ENCODE measurements around the gene CDK19.
"Not testable (repeated sequence)": the region's sequence is repeated elsewhere in the genome, so short reads cannot be mapped to it uniquely, and the experiment has no call there.

The CDK19 gene

DNA sequence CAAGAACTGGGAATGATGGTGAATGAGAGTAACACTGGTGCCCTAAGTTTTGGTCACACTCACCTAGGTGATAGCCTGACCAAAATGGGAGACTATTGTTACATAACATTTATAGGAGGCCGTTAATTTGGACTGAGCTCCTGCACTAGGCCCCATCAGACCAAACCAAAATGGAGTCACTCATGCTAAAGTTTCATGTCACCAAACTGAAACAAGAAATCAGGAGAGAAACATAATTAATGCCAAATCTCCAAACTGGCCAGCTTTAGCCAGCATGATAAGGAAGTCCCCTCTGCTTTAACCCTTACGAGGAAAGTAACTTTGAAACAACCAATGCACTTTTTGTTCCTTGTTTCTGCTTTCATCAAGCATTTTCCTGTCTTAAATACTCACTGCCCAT is 227.9 kb downstream of the CDK19 start:
- 100% methylated on average over 1 to 2 of the region's 2 CpGs for WGBS, 2 experiments (ENCODE audit: insufficient coverage in 2 of 2)
- no peaks in the 10 kb centered on the region for H3K9me3 ChIP-seq (ENCODE audit: control insufficient read depth, low read length)
- H3K36me3 ChIP-seq (ENCODE audit: control insufficient read depth, insufficient read depth, low read length) = no peaks in the 10 kb centered on the region
- no peak overlapping the region for H3K4me3 ChIP-seq (ENCODE audit: extremely low read depth, insufficient read depth, low read length, poor library complexity, severe bottlenecking)
- H3K27ac ChIP-seq (ENCODE audit: low read depth, low read length, severe bottlenecking) = no peak overlapping the region
- H3K4me1 ChIP-seq (ENCODE audit: control insufficient read depth, insufficient read depth, low read length, poor library complexity, severe bottlenecking) = no peaks in the 10 kb centered on the region

DNA sequence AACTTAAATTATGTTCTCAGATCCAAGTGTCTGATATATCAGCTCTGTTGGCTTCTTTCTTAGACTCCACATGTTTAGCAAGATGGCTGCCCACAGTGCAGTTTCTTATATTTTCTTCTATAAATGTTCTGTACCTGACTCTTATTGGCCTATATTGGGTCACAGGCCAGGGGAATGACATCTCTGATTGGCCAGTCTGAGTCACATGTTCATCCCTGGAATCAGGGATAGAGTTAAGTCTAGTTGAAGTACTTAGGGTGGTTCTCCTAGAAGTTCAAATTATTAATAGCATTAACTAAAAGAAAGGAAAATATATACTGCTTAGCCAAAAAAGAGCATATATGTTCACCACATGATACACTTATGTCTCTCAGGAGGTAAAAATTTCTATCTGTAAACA is 233.6 kb downstream of the CDK19 start:
- Histone ChIP-seq H3K36me3 (ENCODE audit: control insufficient read depth, insufficient read depth, low read length) (no peaks in the 10 kb centered on the region), H3K27ac (ENCODE audit: low read depth, low read length, severe bottlenecking) (no peak overlapping the region), H3K9me3 (ENCODE audit: control insufficient read depth, low read length) (no peaks in the 10 kb centered on the region)

DNA sequence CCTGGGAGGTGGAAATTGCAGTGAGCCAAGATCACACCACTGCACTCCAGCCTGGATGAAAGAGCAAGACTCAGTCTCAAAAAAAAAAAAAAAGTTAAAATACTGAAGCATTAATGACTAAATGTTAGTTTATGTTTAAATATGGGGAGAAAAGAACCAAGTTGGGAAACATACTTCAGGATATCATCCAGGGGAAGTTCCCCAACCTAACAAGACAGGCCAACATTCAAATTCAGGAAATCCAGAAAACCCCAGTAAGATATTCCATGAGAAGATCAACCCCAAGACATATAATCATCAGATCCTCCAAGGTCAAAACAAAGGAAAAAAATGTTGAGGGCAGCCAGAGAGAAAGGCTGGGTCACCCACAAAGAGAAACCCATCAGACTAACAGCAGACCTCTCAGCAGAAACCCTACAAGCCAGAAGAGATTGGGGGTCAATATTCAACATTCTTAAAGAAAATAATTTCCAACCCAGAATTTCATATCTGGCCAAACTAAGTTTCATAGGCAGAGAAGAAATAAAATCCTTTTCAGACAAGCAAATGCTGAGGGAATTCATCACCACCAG is 237.6 kb downstream of the CDK19 start:
- H3K36me3 ChIP-seq (ENCODE audit: control insufficient read depth, insufficient read depth, low read length); H3K27ac ChIP-seq (ENCODE audit: low read depth, low read length, severe bottlenecking); H3K4me3 ChIP-seq (ENCODE audit: extremely low read depth, insufficient read depth, low read length, poor library complexity, severe bottlenecking); H3K4me1 ChIP-seq (ENCODE audit: control insufficient read depth, insufficient read depth, low read length, poor library complexity, severe bottlenecking); H3K9me3 ChIP-seq (ENCODE audit: control insufficient read depth, low read length): not testable (repeated sequence)

More for the DNA sequence above, 233.6 kb downstream of the CDK19 start:
- H3K4me1 ChIP-seq (ENCODE audit: control insufficient read depth, insufficient read depth, low read length, poor library complexity, severe bottlenecking) = no peaks in the 10 kb centered on the region
- H3K4me3 ChIP-seq (ENCODE audit: extremely low read depth, insufficient read depth, low read length, poor library complexity, severe bottlenecking) = no peak overlapping the region

DNA sequence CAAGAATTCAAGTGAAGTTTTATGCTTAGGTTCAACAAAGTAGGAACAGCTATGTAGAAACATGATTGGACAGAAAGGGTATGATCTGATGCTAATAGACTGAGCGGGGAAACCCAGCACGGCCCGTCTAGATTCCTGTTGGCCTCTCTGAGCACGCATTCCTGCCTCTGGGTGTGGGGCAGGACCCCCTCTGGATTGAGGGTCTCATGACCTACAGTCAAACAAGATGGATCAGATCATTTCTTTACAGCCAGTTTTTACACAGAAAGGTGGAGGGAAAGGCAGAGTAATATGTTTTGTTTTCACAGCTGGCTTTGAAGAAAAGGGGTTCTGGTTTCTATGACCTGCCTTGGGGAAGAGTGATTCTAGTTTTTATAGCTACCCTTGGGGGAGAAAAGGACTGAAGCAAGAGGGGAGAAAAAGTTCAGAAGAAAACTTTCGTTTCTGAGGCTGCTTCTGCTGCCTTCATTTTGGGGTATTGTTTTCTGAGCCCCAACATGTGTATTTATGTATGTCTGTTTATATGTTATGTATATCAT is 239.3 kb downstream of the CDK19 start:
- Histone ChIP-seq H3K27ac (ENCODE audit: low read depth, low read length, severe bottlenecking) (no peak overlapping the region), H3K36me3 (ENCODE audit: control insufficient read depth, insufficient read depth, low read length) (no peaks in the 10 kb centered on the region), H3K4me3 (ENCODE audit: extremely low read depth, insufficient read depth, low read length, poor library complexity, severe bottlenecking) (no peak overlapping the region), H3K4me1 (ENCODE audit: control insufficient read depth, insufficient read depth, low read length, poor library complexity, severe bottlenecking) (no peaks in the 10 kb centered on the region), H3K9me3 (ENCODE audit: control insufficient read depth, low read length) (no peaks in the 10 kb centered on the region)
- WGBS, 2 experiments (ENCODE audit: insufficient coverage in 2 of 2) = 75 to 93% methylated on average over 4 of the region's 5 CpGs

DNA sequence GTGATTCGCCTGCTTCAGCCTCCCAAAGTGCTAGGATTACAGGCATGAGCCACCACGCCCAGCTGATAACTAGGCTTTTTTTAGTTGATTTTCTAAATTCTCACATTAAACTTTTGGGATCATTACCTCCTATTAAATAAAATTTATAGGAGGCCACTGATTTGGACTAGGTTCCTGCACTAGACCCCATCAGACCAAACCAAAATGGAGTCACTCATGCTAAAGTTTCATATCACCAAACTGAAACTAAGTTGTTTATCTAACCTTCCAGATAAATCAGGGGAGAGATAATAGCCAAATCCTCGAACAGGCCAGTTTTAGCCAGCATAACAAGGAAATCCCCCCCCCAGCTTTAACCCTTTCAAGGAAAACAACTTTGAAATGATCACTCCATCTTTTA is 240.5 kb downstream of the CDK19 start:
- WGBS, 2 experiments (ENCODE audit: insufficient coverage in 2 of 2) = 20 to 38% methylated on average over 1 of the region's 3 CpGs
- H3K9me3 ChIP-seq (ENCODE audit: control insufficient read depth, low read length) = no peaks in the 10 kb centered on the region
- no peaks in the 10 kb centered on the region for H3K36me3 ChIP-seq (ENCODE audit: control insufficient read depth, insufficient read depth, low read length)
- no peak overlapping the region for H3K4me3 ChIP-seq (ENCODE audit: extremely low read depth, insufficient read depth, low read length, poor library complexity, severe bottlenecking)
- H3K27ac ChIP-seq (ENCODE audit: low read depth, low read length, severe bottlenecking) = no peak overlapping the region
- H3K4me1 ChIP-seq (ENCODE audit: control insufficient read depth, insufficient read depth, low read length, poor library complexity, severe bottlenecking) = no peaks in the 10 kb centered on the region

DNA sequence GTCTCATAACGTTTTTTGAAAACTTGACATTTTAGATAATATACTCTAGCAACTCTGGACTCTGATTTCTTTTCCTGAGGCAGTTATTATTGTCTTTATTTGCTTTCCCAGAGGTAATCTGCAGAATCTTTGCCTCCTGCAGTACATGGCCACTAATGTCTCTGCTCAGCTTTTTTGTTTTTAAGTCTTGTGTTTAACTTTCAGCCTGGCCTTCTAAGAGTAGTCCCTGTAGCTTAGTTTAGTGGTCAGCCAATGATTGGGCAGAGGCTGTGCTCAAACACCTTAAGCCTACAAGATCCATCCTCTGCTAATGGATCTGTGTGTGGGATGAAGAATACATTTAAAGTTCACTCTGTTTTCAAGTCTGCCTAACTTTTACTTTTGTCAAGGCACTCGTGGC is 241.7 kb downstream of the CDK19 start:
- no CpG with 5 or more reads among the region's 2 CpGs for WGBS, 2 experiments (ENCODE audit: insufficient coverage in 2 of 2)
- H3K4me1 ChIP-seq (ENCODE audit: control insufficient read depth, insufficient read depth, low read length, poor library complexity, severe bottlenecking) = no peaks in the 10 kb centered on the region
- no peaks in the 10 kb centered on the region for H3K36me3 ChIP-seq (ENCODE audit: control insufficient read depth, insufficient read depth, low read length)
- H3K4me3 ChIP-seq (ENCODE audit: extremely low read depth, insufficient read depth, low read length, poor library complexity, severe bottlenecking) = no peak overlapping the region
- H3K9me3 ChIP-seq (ENCODE audit: control insufficient read depth, low read length) = no peaks in the 10 kb centered on the region
- no peak overlapping the region for H3K27ac ChIP-seq (ENCODE audit: low read depth, low read length, severe bottlenecking)

DNA sequence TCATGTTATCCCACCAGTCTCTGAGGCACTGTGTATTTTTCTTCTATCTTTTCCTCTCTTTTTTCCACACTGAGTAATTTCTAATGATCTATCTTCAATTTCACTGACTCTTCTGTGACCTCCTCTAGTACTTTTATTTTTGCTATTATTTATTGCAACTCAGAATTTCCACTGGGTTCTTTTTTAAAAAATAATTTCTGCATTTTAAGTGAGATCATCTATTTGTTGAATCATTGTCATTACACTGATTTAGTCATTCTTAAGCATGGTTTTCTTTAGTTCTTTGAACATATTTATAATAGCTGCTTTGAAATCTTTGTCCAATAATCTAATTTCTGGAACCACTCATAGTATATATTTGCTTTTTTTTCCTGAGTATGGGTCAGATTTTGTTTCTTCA is 242.1 kb downstream of the CDK19 start:
- Histone ChIP-seq H3K4me3 (ENCODE audit: extremely low read depth, insufficient read depth, low read length, poor library complexity, severe bottlenecking) (no peak overlapping the region), H3K9me3 (ENCODE audit: control insufficient read depth, low read length) (no peaks in the 10 kb centered on the region), H3K36me3 (ENCODE audit: control insufficient read depth, insufficient read depth, low read length) (no peaks in the 10 kb centered on the region), H3K4me1 (ENCODE audit: control insufficient read depth, insufficient read depth, low read length, poor library complexity, severe bottlenecking) (no peaks in the 10 kb centered on the region), H3K27ac (ENCODE audit: low read depth, low read length, severe bottlenecking) (no peak overlapping the region)

DNA sequence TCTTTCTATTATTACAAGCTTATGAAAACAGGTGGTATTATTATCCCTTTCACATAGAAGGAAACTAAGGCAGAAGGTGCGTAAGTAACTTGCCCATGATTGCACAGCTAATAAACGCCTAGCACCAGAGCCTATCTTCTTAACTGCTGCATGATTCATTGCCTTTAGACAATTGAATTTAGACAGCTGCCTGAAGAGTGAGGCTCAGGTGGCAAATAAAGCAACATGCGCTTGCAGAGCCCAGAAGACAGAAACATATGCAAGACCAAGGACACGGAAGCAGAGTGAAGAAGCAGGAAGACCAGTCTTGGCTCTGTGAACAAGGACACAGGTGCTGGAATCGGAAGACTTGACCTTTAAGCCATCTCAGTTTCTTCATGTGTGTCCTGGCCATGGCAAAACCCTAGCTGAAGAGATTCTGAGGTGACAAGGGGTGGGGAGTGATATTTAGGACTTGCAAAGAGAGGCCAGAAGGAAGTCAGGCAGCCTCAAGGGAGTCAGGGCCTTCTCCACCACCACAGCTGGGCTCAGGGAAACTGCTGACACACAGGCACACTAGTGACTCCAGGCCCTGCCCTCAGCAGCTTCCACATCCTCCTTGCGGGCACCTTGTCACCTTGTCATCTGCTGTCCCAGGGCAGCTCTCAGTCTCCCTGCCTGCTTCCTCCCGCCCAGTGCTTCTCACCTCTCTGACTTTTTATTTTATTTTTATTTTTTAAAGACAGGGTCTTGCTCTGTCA is 247.1 kb downstream of the CDK19 start:
- H3K9me3 ChIP-seq (ENCODE audit: control insufficient read depth, low read length) = no peaks in the 10 kb centered on the region
- H3K4me3 ChIP-seq (ENCODE audit: extremely low read depth, insufficient read depth, low read length, poor library complexity, severe bottlenecking) = no peak overlapping the region
- 92 to 93% methylated on average over 5 to 6 of the region's 7 CpGs for WGBS, 2 experiments (ENCODE audit: insufficient coverage in 2 of 2)
- H3K4me1 ChIP-seq (ENCODE audit: control insufficient read depth, insufficient read depth, low read length, poor library complexity, severe bottlenecking) = no peaks in the 10 kb centered on the region
- H3K36me3 ChIP-seq (ENCODE audit: control insufficient read depth, insufficient read depth, low read length) = no peaks in the 10 kb centered on the region
- no peak overlapping the region for H3K27ac ChIP-seq (ENCODE audit: low read depth, low read length, severe bottlenecking)

DNA sequence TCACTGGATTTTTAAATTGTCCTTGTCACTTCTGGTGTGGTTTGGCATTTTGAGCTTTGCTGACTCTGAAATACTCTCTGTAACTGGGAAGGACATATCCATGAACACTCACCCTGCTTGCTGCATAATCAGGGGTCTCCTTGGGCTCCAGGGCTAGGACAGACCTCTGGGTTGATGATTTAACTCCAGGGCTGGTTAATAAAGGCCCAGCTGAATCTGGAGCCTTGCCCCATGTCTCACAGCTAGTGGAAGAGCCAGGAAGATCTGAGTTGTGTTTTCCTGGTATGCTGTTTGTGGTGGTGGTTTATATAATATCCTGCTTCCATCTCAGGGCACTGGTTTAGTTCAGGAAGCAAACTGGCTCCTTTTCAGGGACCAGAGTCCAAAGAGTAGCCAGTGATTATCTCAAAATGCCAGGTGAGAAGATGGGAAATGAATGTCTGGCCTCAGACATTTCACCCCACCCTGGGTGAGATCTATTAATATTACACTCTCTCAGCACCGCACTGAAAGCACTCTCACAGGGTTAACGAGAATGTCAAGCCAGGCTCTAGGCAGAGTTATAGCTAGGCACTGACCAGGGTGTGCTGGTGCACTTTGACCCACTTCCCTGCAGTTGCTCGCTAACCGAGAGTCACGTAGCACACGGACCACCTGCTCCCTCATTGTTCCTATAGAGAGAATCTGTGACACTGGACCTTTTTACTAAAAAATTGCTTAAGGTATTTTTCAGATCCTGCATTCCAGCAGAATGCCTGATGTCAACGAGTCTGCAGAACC is 248.7 kb downstream of the CDK19 start:
- H3K4me3 ChIP-seq (ENCODE audit: extremely low read depth, insufficient read depth, low read length, poor library complexity, severe bottlenecking) = no peak overlapping the region
- H3K4me1 ChIP-seq (ENCODE audit: control insufficient read depth, insufficient read depth, low read length, poor library complexity, severe bottlenecking) = no peaks in the 10 kb centered on the region
- H3K36me3 ChIP-seq (ENCODE audit: control insufficient read depth, insufficient read depth, low read length) = no peaks in the 10 kb centered on the region
- peak overlapping the region; percentile 18 for H3K27ac ChIP-seq (ENCODE audit: low read depth, low read length, severe bottlenecking)
- H3K9me3 ChIP-seq (ENCODE audit: control insufficient read depth, low read length) = no peaks in the 10 kb centered on the region
- 79 to 91% methylated on average over 7 of the region's 7 CpGs for WGBS, 2 experiments (ENCODE audit: insufficient coverage in 2 of 2)

DNA sequence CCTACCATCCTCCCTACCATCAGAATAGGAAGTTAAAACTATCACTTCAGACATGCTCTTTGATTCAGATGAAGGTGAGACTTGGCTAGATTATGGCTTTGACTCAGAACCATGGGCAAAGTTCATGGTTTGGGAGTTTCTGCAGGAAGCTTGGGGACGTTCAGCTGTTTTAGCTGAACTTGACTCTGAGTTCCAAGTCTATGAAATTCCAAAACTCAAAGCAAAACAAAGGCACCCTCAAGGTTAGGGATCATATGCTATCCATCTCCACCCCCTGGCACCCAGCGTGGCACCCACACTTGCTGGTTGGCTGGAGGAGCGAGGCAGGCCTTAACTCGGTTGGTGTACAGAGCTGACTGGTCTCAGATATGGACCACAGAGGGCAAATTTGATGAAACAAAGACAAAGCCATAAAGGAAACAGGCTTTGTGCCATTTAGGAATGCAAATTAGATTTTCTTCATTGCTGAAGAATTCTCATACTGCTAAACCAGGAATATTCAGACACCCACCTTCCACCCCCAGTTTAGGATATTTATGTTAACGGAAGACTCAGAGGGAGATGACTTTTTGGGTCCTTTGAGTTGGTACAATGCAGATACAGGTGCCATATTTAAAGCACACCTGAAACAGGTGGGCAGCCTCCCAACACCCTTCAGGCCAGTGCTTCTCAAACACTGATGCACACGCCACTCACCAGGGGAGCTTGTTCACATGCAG is 250.4 kb downstream of the CDK19 start:
- Histone ChIP-seq H3K4me1 (ENCODE audit: control insufficient read depth, insufficient read depth, low read length, poor library complexity, severe bottlenecking) (no peaks in the 10 kb centered on the region), H3K4me3 (ENCODE audit: extremely low read depth, insufficient read depth, low read length, poor library complexity, severe bottlenecking) (no peak overlapping the region), H3K36me3 (ENCODE audit: control insufficient read depth, insufficient read depth, low read length) (no peaks in the 10 kb centered on the region), H3K9me3 (ENCODE audit: control insufficient read depth, low read length) (no peaks in the 10 kb centered on the region), H3K27ac (ENCODE audit: low read depth, low read length, severe bottlenecking) (no peak overlapping the region)
- 94 to 98% methylated on average over 5 of the region's 6 CpGs for WGBS, 2 experiments (ENCODE audit: insufficient coverage in 2 of 2)

All from mesodermal cell (in vitro differentiated cells).